GM18498 (cell line): ENCODE data around the gene DUSP22.
"Not testable (repeated sequence)": the region's sequence is repeated elsewhere in the genome, so short reads cannot be mapped to it uniquely, and the experiment has no call there.

ENCODE experiments used
- ATAC-seq: cut with Tn5 transposase; IDR thresholded peaks from one replicate; pipeline ENCODE4 v1.9.1; 2021; ENCODE audit warnings: mild to moderate bottlenecking, moderate library complexity; ENCODE audit not compliant: unreplicated experiment

Gene DUSP22

GRCh38 chr6:279341-280029 lies 12.8 kb upstream of the DUSP22 start:
- ATAC-seq: no peak

GRCh38 chr6:280775-281468 lies 11.4 kb upstream of the DUSP22 start:
- no peak for ATAC-seq

- no peak for ATAC-seq
These were observed 10.7 kb upstream of the DUSP22 start for GRCh38 chr6:281469-282103.

GRCh38 chr6:282177-282866 lies 10.0 kb upstream of the DUSP22 start:
- no peak for ATAC-seq

- no peak for ATAC-seq
These were observed 9.3 kb upstream of the DUSP22 start for GRCh38 chr6:282867-283416.

- no peak for ATAC-seq
These were observed 7.8 kb upstream of the DUSP22 start for GRCh38 chr6:284486-284885.

GRCh38 chr6:285030-285771 lies 7.1 kb upstream of the DUSP22 start:
- no peak for ATAC-seq

- not testable (repeated sequence) for ATAC-seq
These were observed 6.4 kb upstream of the DUSP22 start for GRCh38 chr6:285902-286301.

GRCh38 chr6:286681-287488 lies 5.4 kb upstream of the DUSP22 start:
- peak; percentile 25 for ATAC-seq

GRCh38 chr6:287489-287860 lies 4.8 kb upstream of the DUSP22 start:
- no peak for ATAC-seq

- ATAC-seq: no peak
These were observed 3.4 kb upstream of the DUSP22 start for GRCh38 chr6:288866-289265.

GRCh38 chr6:290111-290922 lies 2.0 kb upstream of the DUSP22 start:
- no peak for ATAC-seq

- no peak for ATAC-seq
These were observed 1.0 kb upstream of the DUSP22 start for GRCh38 chr6:291204-291696.

- ATAC-seq: peak; percentile 35
These were observed 362 bp downstream of the DUSP22 start for GRCh38 chr6:292506-293192.

GRCh38 chr6:293193-294174 lies 1.2 kb downstream of the DUSP22 start:
- no peak for ATAC-seq

- ATAC-seq: no peak
These were observed 2.6 kb downstream of the DUSP22 start for GRCh38 chr6:294656-295565.
